Heart left ventricle (tissue), 16 donors: Measurements from ENCODE around the gene ERO1A. TPM values are rescaled to one million over a fixed set of nuclear protein-coding genes. Genes with fewer than 3 reads are reported as not detected.

Source experiments
- ATAC-seq, 4 donors: fragments of 200-7000 bp; cut with Tn5 transposase; one replicate each; pipeline ENCODE4 v1.9.1; 2020 to 2022; ENCODE audit warnings: moderate library complexity in 4 of 4, mild to moderate bottlenecking in 3 of 4, moderate number of reproducible peaks in 1 of 4
- DNase-seq, 5 donors: peaks; one replicate each; pipeline ENCODE4 v3.0.0-alpha.2; 2020
- H3K27ac ChIP-seq, 12 donors: fragments of 200-600 bp; sonication (generic) in 4 of 12; one replicate each; pipeline versions ENCODE4 v1.5.0 to v1.8.0; 2016 to 2022; ENCODE audit warnings: mild to moderate bottlenecking in 2 of 12
- H3K27me3 ChIP-seq, 9 donors: fragments of 200-600 bp; sonication (generic) in 2 of 9; one replicate each; pipeline versions ENCODE4 v1.5.1 to v1.8.0; 2016 to 2022; ENCODE audit warnings: mild to moderate bottlenecking in 3 of 9
- H3K36me3 ChIP-seq, 9 donors: fragments of 200-600 bp; sonication (generic) in 2 of 9; one replicate each; pipeline versions ENCODE4 v1.5.0 to v1.8.0; 2018 to 2022; ENCODE audit warnings: mild to moderate bottlenecking in 2 of 9
- H3K4me1 ChIP-seq, 12 donors: fragments of 200-600 bp; sonication (generic) in 4 of 12; one replicate each; pipeline versions ENCODE4 v1.5.0 to v1.8.0; 2016 to 2022; ENCODE audit warnings: mild to moderate bottlenecking in 3 of 12
- H3K4me3 ChIP-seq, 12 donors: fragments of 200-600 bp; sonication (generic) in 4 of 12; one replicate each; pipeline versions ENCODE4 v1.5.0 to v1.8.0; 2017 to 2022; ENCODE audit warnings: mild to moderate bottlenecking in 9 of 12, moderate library complexity in 4 of 12
- H3K9me3 ChIP-seq, 12 donors: fragments of 200-600 bp; sonication (generic) in 4 of 12; one replicate each; pipeline versions ENCODE4 v1.5.0 to v1.8.0; 2016 to 2022; ENCODE audit warnings: mild to moderate bottlenecking in 1 of 12
- POLR2A ChIP-seq, 2 donors: fragments of 450-650 bp; IDR thresholded peaks; one replicate each; pipeline ENCODE4 v1.6.1; 2017; ENCODE audit warnings: antibody characterized with exemption in 2 of 2, mild to moderate bottlenecking in 2 of 2, moderate library complexity in 2 of 2
- WGBS, 4 donors: extraction: QIAGEN DNeasy Blood & Tissue Kit in 2 of 4; methylation state at CpG; one replicate each; pipeline versions ENCODE4 v1.1.5 to v1.1.7; 2013 to 2018; 5-methylcytosine and 5-hydroxymethylcytosine counted together
- intact Hi-C, 10 donors: fragments of 100-400 bp; cut with DNase I; formaldehyde crosslinking; loops; one replicate each; pipeline versions ENCODE4 v1.11.1 to v1.14.2; 2022
- polyA plus RNA-seq, 2 donors: library from polyadenylated mRNA; stranded (reverse); fragments of 200-250 nt; gene quantifications; one replicate each; pipeline ENCODE4 v1.2.3, GENCODE V29; 2013
- total RNA-seq, 9 donors: library from RNA; depleted of rRNA in 2 of 9; stranded (reverse); fragments of >200 nt in 2 of 9; fragmentation: NEBNext Ultra II Directional in 3 of 9; extraction: Animal tissue kit (Norgen Biotek cat#: 25700) in 3 of 9; gene quantifications; one replicate each; pipeline versions ENCODE4 v1.1.0 to v1.2.4, GENCODE V29; 2016 to 2023
- TF ChIP-seq, protein P1 (sequence below), 12 donors: fragments of 200-600 bp; sonication (generic) in 4 of 12; IDR thresholded peaks; one replicate each; pipeline versions ENCODE4 v1.5.0 to v1.8.0; 2018 to 2022; ENCODE audit warnings: antibody characterized with exemption in 12 of 12, mild to moderate bottlenecking in 5 of 12
- donor health status: ischemic (EF 13 %, LVEDD 7.1; RV severe dilation, severe dysfunction).
- donor health status: healthy with polysubstance abuse.
- donor health status: DM: no; HTN: yes; CAD: no.
- donor health status: DM: no; HTN: no; CAD: no.
- donor health status: ischemic (EF 25% LVEDD 6.9; RV normal size, moderate dysfunction).
- donor health status: ischemic (EF 25% LVEDD 5.7; RV mildly dilated, moderate dysfunction).
- donor health status: healthy.
- donor health status: DM: yes; HTN: yes; CAD: no.
- donor health status: ischemic (EF 35%, LVEDD 5.7; RV mildly dilated, moderate dysfunction).
- donor health status: nonischemic (EF 11% LVEDD 7.7; RV severe dilation, severe dysfunction).
- donor health status: DM: yes; HTN: yes; CAD: no.
- donor health status: PGD.
- donor health status: ischemic (EF 29% LVEDD 5.4; RV normal size, mild dysfunction).
- donor health status: nonischemic (EF 23%, LVEDD 6.1; RV moderate dilation, normal function).

Gene ERO1A
- total and polyA plus RNA-seq, 11 donors: 6.4 to 36.7 (median 16.3) TPM

DNA sequence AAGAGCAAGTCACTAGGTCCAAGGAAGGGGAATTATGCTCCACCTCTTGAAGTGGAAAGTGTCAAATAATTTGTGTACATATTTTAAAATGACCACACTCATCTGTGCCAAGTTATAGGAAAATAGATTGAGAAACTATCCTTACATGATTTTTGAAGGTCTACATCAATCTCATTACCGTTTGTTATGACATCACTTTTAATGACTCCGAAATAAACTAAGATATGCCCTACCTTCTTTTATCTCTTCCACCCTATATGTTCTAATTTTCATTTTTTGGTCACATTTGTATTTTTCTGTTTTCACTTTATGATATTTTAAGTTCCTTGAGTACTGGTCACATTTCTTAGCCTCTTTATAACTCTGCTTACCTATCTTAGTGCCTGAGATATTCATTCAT is 8.3 kb upstream of the ERO1A start:
- Histone ChIP-seq H3K27ac (peak overlapping the region in 1 of 12 donors; percentile 39), H3K4me1 (peaks cover 0 to 49% (median 14%) of the 10 kb centered on the region in 12 donors), H3K27me3 (no peaks in the 10 kb centered on the region), H3K9me3 (no peaks in the 10 kb centered on the region), H3K36me3 (peaks cover 0 to 7% (median 2%) of the 10 kb centered on the region in 9 donors), H3K4me3 (no peak overlapping the region)
- WGBS, 4 donors: 93 to 98% (median 97%) methylated on average over 2 of the region's 2 CpGs
- DNase-seq (no peak), ATAC-seq (no peak)
- TF ChIP-seq, protein P1, sequence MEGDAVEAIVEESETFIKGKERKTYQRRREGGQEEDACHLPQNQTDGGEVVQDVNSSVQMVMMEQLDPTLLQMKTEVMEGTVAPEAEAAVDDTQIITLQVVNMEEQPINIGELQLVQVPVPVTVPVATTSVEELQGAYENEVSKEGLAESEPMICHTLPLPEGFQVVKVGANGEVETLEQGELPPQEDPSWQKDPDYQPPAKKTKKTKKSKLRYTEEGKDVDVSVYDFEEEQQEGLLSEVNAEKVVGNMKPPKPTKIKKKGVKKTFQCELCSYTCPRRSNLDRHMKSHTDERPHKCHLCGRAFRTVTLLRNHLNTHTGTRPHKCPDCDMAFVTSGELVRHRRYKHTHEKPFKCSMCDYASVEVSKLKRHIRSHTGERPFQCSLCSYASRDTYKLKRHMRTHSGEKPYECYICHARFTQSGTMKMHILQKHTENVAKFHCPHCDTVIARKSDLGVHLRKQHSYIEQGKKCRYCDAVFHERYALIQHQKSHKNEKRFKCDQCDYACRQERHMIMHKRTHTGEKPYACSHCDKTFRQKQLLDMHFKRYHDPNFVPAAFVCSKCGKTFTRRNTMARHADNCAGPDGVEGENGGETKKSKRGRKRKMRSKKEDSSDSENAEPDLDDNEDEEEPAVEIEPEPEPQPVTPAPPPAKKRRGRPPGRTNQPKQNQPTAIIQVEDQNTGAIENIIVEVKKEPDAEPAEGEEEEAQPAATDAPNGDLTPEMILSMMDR (IDR thresholded peaks at IDR 0.05): no peak
- no peak for TF ChIP-seq POLR2A (IDR thresholded peaks at IDR 0.05)
- intact Hi-C loops: loop anchor here in 3 of 10 donors (10.0 kb wide), 4 partner anchors 149 to 639 kb away; partner anchors contain the start of genes DDHD1 (in 1 of the 3), FERMT2 (in 1 of the 3), GPR137C (in 1 of the 3) and NID2 (in 1 of the 3)

DNA sequence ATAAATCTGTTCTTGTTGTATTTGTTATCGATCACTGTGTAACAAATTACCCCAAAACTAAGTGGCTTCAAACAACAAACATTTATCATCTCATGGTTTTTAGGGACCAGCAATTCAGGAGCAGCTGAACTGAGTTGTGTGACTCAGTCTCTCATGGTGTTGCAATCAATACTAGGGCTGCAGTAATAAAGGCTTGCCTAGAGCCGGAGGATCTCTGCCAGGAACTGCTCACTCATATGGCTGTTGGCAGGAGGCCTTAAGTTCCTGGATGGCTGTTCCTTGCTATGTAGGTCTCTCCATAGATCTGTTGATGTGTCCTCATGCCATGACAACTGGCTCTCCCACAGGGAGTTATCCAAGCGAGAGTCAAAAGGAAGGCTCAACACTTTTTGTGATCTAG is 7.9 kb upstream of the ERO1A start:
- Histone ChIP-seq H3K27ac (peak overlapping the region in 1 of 12 donors; percentile 39), H3K27me3 (no peaks in the 10 kb centered on the region), H3K9me3 (no peaks in the 10 kb centered on the region), H3K4me1 (peaks cover 0 to 44% (median 9%) of the 10 kb centered on the region in 12 donors), H3K4me3 (no peak overlapping the region), H3K36me3 (peaks cover 0 to 2% (median 0%) of the 10 kb centered on the region in 9 donors)
- 72 to 87% (median 76%) methylated on average over 3 of the region's 3 CpGs for WGBS, 4 donors
- ATAC-seq (no peak), DNase-seq (peak in 1 of 5 donors; percentile 41)
- intact Hi-C loops: loop anchor here in 3 of 10 donors (10.0 kb wide), 4 partner anchors 148 to 638 kb away; partner anchors contain the start of genes DDHD1 (in 1 of the 3), FERMT2 (in 1 of the 3), GPR137C (in 1 of the 3) and NID2 (in 1 of the 3)
- no peak for TF ChIP-seq POLR2A (IDR thresholded peaks at IDR 0.05)
- TF ChIP-seq, protein P1 (IDR thresholded peaks at IDR 0.05): no peak

DNA sequence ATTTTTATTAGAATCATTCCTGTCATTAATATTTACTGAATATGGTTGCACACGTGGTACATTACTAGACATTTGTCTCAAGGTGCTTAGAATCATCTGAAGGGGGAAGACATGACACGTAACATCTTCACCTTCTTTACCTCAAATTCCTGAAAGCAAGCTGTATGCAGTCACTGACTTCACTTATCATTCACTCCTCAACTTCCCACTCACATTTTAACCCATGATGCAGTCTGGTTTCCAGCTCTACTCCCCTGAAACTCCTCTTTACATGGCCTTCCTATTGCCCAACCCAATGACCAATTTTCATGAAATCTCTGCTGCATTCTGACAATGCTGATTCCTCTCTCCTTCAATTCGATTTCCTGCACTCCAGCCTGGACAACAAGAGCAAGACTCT is 5.9 kb upstream of the ERO1A start:
- H3K36me3 ChIP-seq: no peaks in the 10 kb centered on the region
- WGBS, 4 donors: 53 to 67% (median 62%) methylated on average over 3 of the region's 3 CpGs
- no peak for ATAC-seq
- TF ChIP-seq POLR2A (IDR thresholded peaks at IDR 0.05): no peak
- TF ChIP-seq, protein P1 (IDR thresholded peaks at IDR 0.05): no peak
- intact Hi-C loops: loop anchor here in 3 of 10 donors (10.0 kb wide), 4 partner anchors 146 to 636 kb away; partner anchors contain the start of genes DDHD1 (in 1 of the 3), FERMT2 (in 1 of the 3), GPR137C (in 1 of the 3) and NID2 (in 1 of the 3)
- peak overlapping the region in 8 of 12 donors; percentile 3 to 62 (median 32) for H3K27ac ChIP-seq
- H3K27me3 ChIP-seq: no peaks in the 10 kb centered on the region
- no peak for DNase-seq
- no peak overlapping the region for H3K4me3 ChIP-seq
- peaks cover 0 to 42% (median 2%) of the 10 kb centered on the region in 12 donors for H3K4me1 ChIP-seq
- no peaks in the 10 kb centered on the region for H3K9me3 ChIP-seq

DNA sequence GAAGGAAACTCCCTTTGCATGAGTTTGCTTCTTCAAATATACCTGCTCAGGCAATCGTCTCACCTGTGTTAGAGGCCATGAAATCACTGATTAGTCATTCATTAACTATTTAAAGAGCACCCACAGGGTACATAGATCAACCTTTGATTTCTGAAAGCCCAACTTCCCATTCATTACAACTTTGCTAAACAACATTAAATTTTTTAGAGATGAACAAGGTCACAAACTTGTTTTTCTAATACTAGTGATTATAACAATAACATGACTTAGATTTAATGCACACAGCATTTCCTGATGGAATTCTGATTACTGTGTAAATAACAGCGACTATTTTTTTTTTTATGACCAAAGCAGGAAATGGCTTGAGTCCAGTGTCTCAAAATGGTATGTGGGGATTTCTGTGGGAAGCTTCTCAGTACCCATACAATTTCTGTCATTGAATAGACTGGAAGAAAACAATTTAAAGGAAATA is 5.4 kb upstream of the ERO1A start:
- Histone ChIP-seq H3K9me3 (no peaks in the 10 kb centered on the region), H3K4me3 (no peak overlapping the region), H3K27ac (peak overlapping the region in 8 of 12 donors; percentile 4 to 62 (median 41)), H3K27me3 (no peaks in the 10 kb centered on the region), H3K4me1 (peaks cover 0 to 41% (median 1%) of the 10 kb centered on the region in 12 donors), H3K36me3 (no peaks in the 10 kb centered on the region)
- ATAC-seq (peak in 1 of 4 donors; percentile 35), DNase-seq (no peak)
- intact Hi-C loops: loop anchor here in 3 of 10 donors (10.0 kb wide), 4 partner anchors 146 to 636 kb away; partner anchors contain the start of genes DDHD1 (in 1 of the 3), FERMT2 (in 1 of the 3), GPR137C (in 1 of the 3) and NID2 (in 1 of the 3)
- WGBS, 4 donors: 38 to 51% (median 42%) methylated on average over 2 of the region's 2 CpGs
- no peak for TF ChIP-seq POLR2A (IDR thresholded peaks at IDR 0.05)
- TF ChIP-seq, protein P1 (IDR thresholded peaks at IDR 0.05): no peak
